Testis (tissue), 3 donors: ENCODE results near the gene ATAD2B. TPM values are rescaled to one million over a fixed set of nuclear protein-coding genes. Genes with fewer than 3 reads are reported as not detected.

ENCODE experiments used
- DNase-seq: peaks from one replicate; pipeline ENCODE4 v3.0.0-alpha.2; 2019
- H3K27ac ChIP-seq, 2 donors: fragments of 200-600 bp; sonication (generic); one replicate each; pipeline ENCODE4 v1.5.1; 2019
- H3K27me3 ChIP-seq: fragments of 200-600 bp; sonication (generic); one replicate; pipeline ENCODE4 v1.5.1; 2019
- H3K36me3 ChIP-seq: fragments of 200-600 bp; sonication (generic); one replicate; pipeline ENCODE4 v1.5.1; 2017; ENCODE audit warnings: low read depth; ENCODE audit errors: missing control alignments
- H3K4me1 ChIP-seq: fragments of 200-600 bp; sonication (generic); one replicate; pipeline ENCODE4 v1.5.1; 2019
- H3K4me3 ChIP-seq, 2 donors: fragments of 200-600 bp; sonication (generic); one replicate each; pipeline ENCODE4 v1.5.1; 2017 to 2019
- H3K9me3 ChIP-seq: fragments of 200-600 bp; sonication (generic); one replicate; pipeline ENCODE4 v1.5.1; 2017
- CTCF ChIP-seq, 3 experiments: fragments of 450-650 bp in 2 of 3; fragments of 200-600 bp in 1 of 3; sonication (generic) in 1 of 3; IDR thresholded peaks; one replicate each; pipeline ENCODE4 v1.5.1; 2016 to 2019; ENCODE audit warnings: antibody characterized with exemption in 3 of 3, mild to moderate bottlenecking in 2 of 3, moderate library complexity in 1 of 3
- POLR2A ChIP-seq: fragments of 450-650 bp; IDR thresholded peaks from one replicate; pipeline ENCODE4 v1.6.1; 2017; ENCODE audit warnings: antibody characterized with exemption, mild to moderate bottlenecking, moderate library complexity
- WGBS, 2 donors: methylation state at CpG; one replicate each; pipeline ENCODE4 v1.1.5; 2018; 5-methylcytosine and 5-hydroxymethylcytosine counted together
- intact Hi-C: fragments of 100-400 bp; cut with DNase I; formaldehyde crosslinking; loops from one replicate; pipeline ENCODE4 v1.15.1; 2023; ENCODE audit warnings: low total_unique reads
- polyA plus RNA-seq: library from polyadenylated mRNA; stranded (reverse); fragments of 350-450 nt; fragmentation: Illumina TruSeq; extraction: RNeasy Lipid Tissue Mini Kit (QIAGEN cat#74804); gene quantifications from one replicate; pipeline ENCODE4 v1.2.3, GENCODE V29; 2014; ENCODE audit warnings: low read depth, low replicate concordance; ENCODE audit not compliant: insufficient read depth
- total RNA-seq, 2 donors: library from RNA; depleted of rRNA; stranded (reverse); fragments of >200 nt; gene quantifications; one replicate each; pipeline ENCODE4 v1.2.3, GENCODE V29; 2016

ATAD2B gene
- total and polyA plus RNA-seq, 3 donors from 2014 or later = 11.7 to 32.3 (median 23.2) TPM

- no peaks in the 10 kb centered on the region for H3K36me3 ChIP-seq
- WGBS, 2 donors = 76 to 84% methylated on average over 2 of the region's 2 CpGs
Observed at GRCh38 chr2:23947350-23947749, 20.4 kb upstream of the ATAD2B start.

GRCh38 chr2:23944976-23945375, 18.1 kb upstream of the ATAD2B start:
- H3K9me3 ChIP-seq = no peaks in the 10 kb centered on the region
- H3K4me1 ChIP-seq = peaks cover 13% of the 10 kb centered on the region
- intact Hi-C loops = no loop called here
- H3K27ac ChIP-seq = no peak overlapping the region
- no peak overlapping the region for H3K4me3 ChIP-seq
- H3K36me3 ChIP-seq = no peaks in the 10 kb centered on the region
- H3K27me3 ChIP-seq = no peaks in the 10 kb centered on the region
- no peak for DNase-seq
- TF ChIP-seq POLR2A = no peak
- TF ChIP-seq CTCF (IDR thresholded peaks at IDR 0.05) = no peak

More at GRCh38 chr2:23947350-23947749, 20.4 kb upstream of the ATAD2B start:
- DNase-seq = no peak
- no peak overlapping the region for H3K4me3 ChIP-seq
- H3K9me3 ChIP-seq = no peaks in the 10 kb centered on the region
- no peak for TF ChIP-seq POLR2A
- no peak for TF ChIP-seq CTCF (IDR thresholded peaks at IDR 0.05)
- intact Hi-C loops = no loop called here
- peaks cover 5% of the 10 kb centered on the region for H3K4me1 ChIP-seq
- no peak overlapping the region for H3K27ac ChIP-seq
- no peaks in the 10 kb centered on the region for H3K27me3 ChIP-seq

- WGBS, 2 donors = 52 to 58% methylated on average over 1 of the region's 1 CpG
- no peak overlapping the region for H3K4me3 ChIP-seq
- H3K27ac ChIP-seq = no peak overlapping the region
- no peaks in the 10 kb centered on the region for H3K9me3 ChIP-seq
- DNase-seq = peak; percentile 73
- H3K36me3 ChIP-seq = no peaks in the 10 kb centered on the region
- H3K4me1 ChIP-seq = peaks cover 13% of the 10 kb centered on the region
- intact Hi-C loops = no loop called here
- TF ChIP-seq CTCF (IDR thresholded peaks at IDR 0.05) (no peak), POLR2A (no peak)
- no peaks in the 10 kb centered on the region for H3K27me3 ChIP-seq
Observed at GRCh38 chr2:23944527-23944926, 17.6 kb upstream of the ATAD2B start.

- Histone ChIP-seq H3K27me3 (no peaks in the 10 kb centered on the region), H3K27ac (no peak overlapping the region), H3K4me1 (peaks cover 19% of the 10 kb centered on the region), H3K4me3 (no peak overlapping the region), H3K9me3 (no peaks in the 10 kb centered on the region), H3K36me3 (no peaks in the 10 kb centered on the region)
- intact Hi-C loops = no loop called here
- TF ChIP-seq CTCF (IDR thresholded peaks at IDR 0.05) (no peak), POLR2A (no peak)
- WGBS, 2 donors = 91 to 97% methylated on average over 11 of the region's 11 CpGs
- no peak for DNase-seq
Observed at GRCh38 chr2:23943666-23944065, 16.7 kb upstream of the ATAD2B start.

GRCh38 chr2:23941644-23942043, 14.7 kb upstream of the ATAD2B start:
- no peak overlapping the region for H3K4me3 ChIP-seq
- no peaks in the 10 kb centered on the region for H3K9me3 ChIP-seq
- 61 to 72% methylated on average over 8 of the region's 8 CpGs for WGBS, 2 donors
- peaks cover 19% of the 10 kb centered on the region for H3K4me1 ChIP-seq
- no peak for DNase-seq
- TF ChIP-seq CTCF (IDR thresholded peaks at IDR 0.05) (no peak), POLR2A (no peak)
- H3K27me3 ChIP-seq = no peaks in the 10 kb centered on the region
- intact Hi-C loops = no loop called here
- H3K27ac ChIP-seq = peak overlapping the region; percentile 91 to 97
- no peaks in the 10 kb centered on the region for H3K36me3 ChIP-seq
